GM20431 (cell line): ENCODE results near the gene MCRIP2.
"Not testable (repeated sequence)": the region's sequence is repeated elsewhere in the genome, so short reads cannot be mapped to it uniquely, and the experiment has no call there.

Experiments used
- in situ Hi-C: fragments of 300-500 bp; cut with MseI, MboI; formaldehyde crosslinking; loops from one replicate; pipeline ENCODE4 v1.15.0; 2020; ENCODE audit warnings: low sequenced_read_pairs; ENCODE audit not compliant: unreplicated experiment

The MCRIP2 gene

GRCh38 chr16:641326-642188, at the start of gene MCRIP2:
MCRIP2 (plus strand) TSS chr16:641828; CDS start chr16:641992, 164 bp downstream.
- in situ Hi-C loops, result no loop called here

- in situ Hi-C loops, result no loop called here
Observed at GRCh38 chr16:591892-592517, 49.6 kb upstream of the MCRIP2 start.

- in situ Hi-C loops, result no loop called here
Observed at GRCh38 chr16:592518-593306, 48.9 kb upstream of the MCRIP2 start.

GRCh38 chr16:593406-593805, 48.2 kb upstream of the MCRIP2 start:
- in situ Hi-C loops, result no loop called here

GRCh38 chr16:593807-594206, 47.8 kb upstream of the MCRIP2 start:
- in situ Hi-C loops, result no loop called here

GRCh38 chr16:595094-595528, 46.5 kb upstream of the MCRIP2 start:
- in situ Hi-C loops, result no loop called here

GRCh38 chr16:595942-596735, 45.5 kb upstream of the MCRIP2 start:
- in situ Hi-C loops, result no loop called here

GRCh38 chr16:596736-597060, 44.9 kb upstream of the MCRIP2 start:
- in situ Hi-C loops, result no loop called here

- in situ Hi-C loops, result not testable (repeated sequence)
Observed at GRCh38 chr16:597655-598054, 44.0 kb upstream of the MCRIP2 start.

GRCh38 chr16:598823-599739, 42.5 kb upstream of the MCRIP2 start:
- in situ Hi-C loops, result no loop called here

- in situ Hi-C loops, result no loop called here
Observed at GRCh38 chr16:600781-601180, 40.8 kb upstream of the MCRIP2 start.

GRCh38 chr16:603933-604332, 37.7 kb upstream of the MCRIP2 start:
- in situ Hi-C loops, result no loop called here

- in situ Hi-C loops, result no loop called here
Observed at GRCh38 chr16:606656-607307, 34.8 kb upstream of the MCRIP2 start.

- in situ Hi-C loops, result no loop called here
Observed at GRCh38 chr16:608019-608418, 33.6 kb upstream of the MCRIP2 start.

- in situ Hi-C loops, result no loop called here
Observed at GRCh38 chr16:609316-609715, 32.3 kb upstream of the MCRIP2 start.

- in situ Hi-C loops, result no loop called here
Observed at GRCh38 chr16:609984-610383, 31.6 kb upstream of the MCRIP2 start.

GRCh38 chr16:610513-611381, 30.9 kb upstream of the MCRIP2 start:
- in situ Hi-C loops, result no loop called here

GRCh38 chr16:615122-615521, 26.5 kb upstream of the MCRIP2 start:
- in situ Hi-C loops, result no loop called here
